Naive thymus-derived CD4-positive, alpha-beta T cell (primary cell): ENCODE data around the gene ZMYND8. TPM values are rescaled to one million over a fixed set of nuclear protein-coding genes. Genes with fewer than 3 reads are reported as not detected.
A peak's percentile ranks its signal among the peaks of the same experiment; 100 is the strongest.

Experiments used
- ATAC-seq: fragments of 150-1000 bp; cut with Tn5 transposase; 2 replicates; pipeline ENCODE4 v1.10.0; 2021; ENCODE audit warnings: mild to moderate bottlenecking, moderate library complexity
- CTCF ChIA-PET: fragments of 350-600 bp; sonication (Branson Sonifier 250); formaldehyde crosslinking; loops from one replicate; lab custom pipeline; 2021; ENCODE audit warnings: antibody characterized with exemption; lab: Charles Lee
- POLR2A ChIA-PET: fragments of 350-600 bp; sonication (Branson Sonifier 250); formaldehyde crosslinking; loops from one replicate; lab custom pipeline; 2021; ENCODE audit warnings: antibody characterized with exemption, inconsistent platforms; lab: Charles Lee
- DNase-seq, 9 donors: peaks; one replicate each; pipeline versions ENCODE4 v3.0.0 to v3.0.0-alpha.2; 2020 to 2022; ENCODE audit warnings: mixed read lengths in 1 of 9
- H3K27ac ChIP-seq: one replicate; pipeline ENCODE4 v1.7.0; 2013; ENCODE audit warnings: mild to moderate bottlenecking, low read depth, low read length, moderate library complexity
- H3K27me3 ChIP-seq, 2 donors: one replicate each; pipeline ENCODE4 v1.7.0; 2013; ENCODE audit warnings: low read length in 2 of 2, mild to moderate bottlenecking in 2 of 2, moderate library complexity in 2 of 2; ENCODE audit not compliant: control insufficient read depth in 2 of 2, insufficient read depth in 2 of 2
- H3K36me3 ChIP-seq, 3 experiments: 1 replicate in 2 of 3; 2 replicates in 1 of 3; pipeline ENCODE4 v1.7.0; 2013; ENCODE audit warnings: low read length in 3 of 3, mild to moderate bottlenecking in 3 of 3, moderate library complexity in 1 of 3; ENCODE audit not compliant: insufficient read depth in 3 of 3, control insufficient read depth in 2 of 3
- H3K4me1 ChIP-seq, 2 donors: one replicate each; pipeline ENCODE4 v1.7.0; 2013; ENCODE audit warnings: low read length in 2 of 2, mild to moderate bottlenecking in 2 of 2, moderate library complexity in 1 of 2; ENCODE audit not compliant: control insufficient read depth in 2 of 2, insufficient read depth in 2 of 2
- H3K4me3 ChIP-seq: 2 replicates; pipeline ENCODE4 v1.7.0; 2013; ENCODE audit warnings: mild to moderate bottlenecking, low read length
- H3K9me3 ChIP-seq, 3 experiments: 1 replicate in 2 of 3; 2 replicates in 1 of 3; pipeline ENCODE4 v1.7.0; 2013; ENCODE audit warnings: low read length in 3 of 3; ENCODE audit not compliant: control insufficient read depth in 2 of 3
- H3K27ac Mint-ChIP-seq, 9 donors: one replicate each; pipeline ENCODE4 v1.8.0; 2020 to 2022; ENCODE audit warnings: mixed read lengths in 9 of 9, mild to moderate bottlenecking in 8 of 9, moderate library complexity in 5 of 9, inconsistent platforms in 2 of 9
- H3K27me3 Mint-ChIP-seq, 5 donors: one replicate each; pipeline ENCODE4 v1.8.0; 2021 to 2022; ENCODE audit warnings: mixed read lengths in 5 of 5, mild to moderate bottlenecking in 1 of 5
- H3K36me3 Mint-ChIP-seq, 5 donors: one replicate each; pipeline ENCODE4 v1.8.0; 2020 to 2022; ENCODE audit warnings: mixed read lengths in 5 of 5, mild to moderate bottlenecking in 3 of 5, inconsistent platforms in 1 of 5
- H3K4me1 Mint-ChIP-seq, 7 donors: one replicate each; pipeline ENCODE4 v1.8.0; 2020 to 2022; ENCODE audit warnings: mixed read lengths in 7 of 7, mild to moderate bottlenecking in 3 of 7, inconsistent platforms in 1 of 7
- H3K4me3 Mint-ChIP-seq, 10 donors: one replicate each; pipeline ENCODE4 v1.8.0; 2020 to 2022; ENCODE audit warnings: mild to moderate bottlenecking in 10 of 10, mixed read lengths in 10 of 10, moderate library complexity in 6 of 10, inconsistent platforms in 2 of 10
- H3K9me3 Mint-ChIP-seq, 11 donors: one replicate each; pipeline ENCODE4 v1.8.0; 2020 to 2022; ENCODE audit warnings: mixed read lengths in 11 of 11, mild to moderate bottlenecking in 4 of 11, inconsistent platforms in 1 of 11, moderate library complexity in 1 of 11
- intact Hi-C, 2 donors: fragments of 100-400 bp; cut with micrococcal nuclease; formaldehyde crosslinking; loops; one replicate each; pipeline ENCODE4 v1.15.1; 2023
- polyA plus RNA-seq, 2 donors: library from polyadenylated mRNA; unstranded; fragments of 300-500 nt; fragmentation: Illumina TruSeq; gene quantifications; one replicate each; pipeline ENCODE4 v1.2.3, GENCODE V29; 2021
- total RNA-seq, 6 experiments: library from RNA in 5 of 6; stranded (reverse) in 5 of 6; gene quantifications; 1 replicate in 5 of 6; 2 replicates in 1 of 6; pipeline ENCODE4 v1.2.3 and lab custom pipeline; 2021 to 2026

The ZMYND8 gene
- total and polyA plus RNA-seq, 7 experiments from 2014 or later: 12.7 to 83.0 (median 63.7) TPM

- Mint-ChIP-seq H3K27me3 (no peaks in the 10 kb centered on the region), H3K27ac (peak overlapping the region in 5 of 9 donors; percentile 29 to 85 (median 69)), H3K9me3 (no peaks in the 10 kb centered on the region), H3K4me1 (peaks cover 35 to 81% (median 67%) of the 10 kb centered on the region in 7 donors), H3K4me3 (no peak overlapping the region), H3K36me3 (peaks cover 5 to 42% (median 36%) of the 10 kb centered on the region in 5 donors)
- intact Hi-C loops: no loop called here
- Histone ChIP-seq H3K4me1 (no peaks in the 10 kb centered on the region), H3K4me3 (no peak overlapping the region), H3K36me3 (peaks cover 0 to 24% (median 7%) of the 10 kb centered on the region in 3 experiments), H3K27ac (no peak overlapping the region), H3K27me3 (no peaks in the 10 kb centered on the region), H3K9me3 (no peaks in the 10 kb centered on the region)
- ATAC-seq (no peak), DNase-seq (no peak)
- POLR2A ChIA-PET: interaction anchor here (1.3 to 1.8 kb wide), 2 partner anchors 13 to 26 kb away, joined by 3 to 6 read pairs; partner anchors contain the start of gene ZMYND8
- CTCF ChIA-PET: interaction anchor here (1.1 kb wide), 1 partner anchor 57 kb away, joined by 4 read pairs; no protein-coding TSS in a partner anchor
Observed at GRCh38 chr20:47330071-47330470, 26.4 kb downstream of the ZMYND8 start.

- ChIA-PET CTCF (no interaction called here), POLR2A (interaction anchor here (1.0 to 1.1 kb wide), 2 partner anchors 10 to 26 kb away, joined by 3 to 4 read pairs; no protein-coding TSS in a partner anchor)
- Mint-ChIP-seq H3K4me3 (no peak overlapping the region), H3K36me3 (peaks cover 5 to 41% (median 34%) of the 10 kb centered on the region in 5 donors), H3K4me1 (peaks cover 34 to 79% (median 67%) of the 10 kb centered on the region in 7 donors), H3K9me3 (no peaks in the 10 kb centered on the region), H3K27ac (peak overlapping the region in 5 of 9 donors; percentile 29 to 89 (median 73)), H3K27me3 (no peaks in the 10 kb centered on the region)
- ATAC-seq: no peak
- no peak overlapping the region for H3K27ac ChIP-seq
- no peaks in the 10 kb centered on the region for H3K4me1 ChIP-seq
- H3K36me3 ChIP-seq: peaks cover 0 to 28% (median 7%) of the 10 kb centered on the region in 3 experiments
- intact Hi-C loops: no loop called here
- H3K4me3 ChIP-seq: no peak overlapping the region
- H3K27me3 ChIP-seq: no peaks in the 10 kb centered on the region
- DNase-seq: no peak
- no peaks in the 10 kb centered on the region for H3K9me3 ChIP-seq
Observed at GRCh38 chr20:47328129-47328528, 28.4 kb downstream of the ZMYND8 start.

- ChIA-PET POLR2A (interaction anchor here (1.1 kb wide), 1 partner anchor 10 kb away, joined by 3 read pairs; no protein-coding TSS in a partner anchor), CTCF (no interaction called here)
- H3K27ac ChIP-seq: no peak overlapping the region
- H3K4me3 ChIP-seq: no peak overlapping the region
- no peaks in the 10 kb centered on the region for H3K27me3 Mint-ChIP-seq
- H3K4me3 Mint-ChIP-seq: no peak overlapping the region
- no peaks in the 10 kb centered on the region for H3K9me3 ChIP-seq
- H3K27me3 ChIP-seq: no peaks in the 10 kb centered on the region
- H3K4me1 Mint-ChIP-seq: peaks cover 34 to 79% (median 67%) of the 10 kb centered on the region in 7 donors
- peaks cover 5 to 38% (median 30%) of the 10 kb centered on the region in 5 donors for H3K36me3 Mint-ChIP-seq
- peak overlapping the region in 5 of 9 donors; percentile 29 to 89 (median 73) for H3K27ac Mint-ChIP-seq
- DNase-seq: no peak
- ATAC-seq: no peak
- H3K36me3 ChIP-seq: peaks cover 0 to 25% (median 7%) of the 10 kb centered on the region in 3 experiments
- intact Hi-C loops: no loop called here
- no peaks in the 10 kb centered on the region for H3K4me1 ChIP-seq
- H3K9me3 Mint-ChIP-seq: no peaks in the 10 kb centered on the region
Observed at GRCh38 chr20:47327711-47328110, 28.8 kb downstream of the ZMYND8 start.

- Histone ChIP-seq H3K27ac (no peak overlapping the region), H3K36me3 (peaks cover 0 to 20% (median 7%) of the 10 kb centered on the region in 3 experiments), H3K9me3 (no peaks in the 10 kb centered on the region), H3K4me1 (peaks cover 0 to 3% of the 10 kb centered on the region in 2 donors), H3K27me3 (no peaks in the 10 kb centered on the region), H3K4me3 (no peak overlapping the region)
- POLR2A ChIA-PET: no interaction called here
- peak overlapping the region in 1 of 10 donors; percentile 51 for H3K4me3 Mint-ChIP-seq
- ATAC-seq: no peak
- peaks cover 5 to 33% (median 28%) of the 10 kb centered on the region in 5 donors for H3K36me3 Mint-ChIP-seq
- no peaks in the 10 kb centered on the region for H3K27me3 Mint-ChIP-seq
- H3K27ac Mint-ChIP-seq: peak overlapping the region in 7 of 9 donors; percentile 4 to 89 (median 39)
- H3K4me1 Mint-ChIP-seq: peaks cover 34 to 77% (median 65%) of the 10 kb centered on the region in 7 donors
- CTCF ChIA-PET: interaction anchor here (1.4 kb wide), 1 partner anchor 57 kb away, joined by 4 read pairs; no protein-coding TSS in a partner anchor
- no peaks in the 10 kb centered on the region for H3K9me3 Mint-ChIP-seq
- intact Hi-C loops: no loop called here
- no peak for DNase-seq
Observed at GRCh38 chr20:47326658-47327268, 29.7 kb downstream of the ZMYND8 start.

GRCh38 chr20:47325242-47325641 lies 31.3 kb downstream of the ZMYND8 start:
- ChIA-PET CTCF (no interaction called here), POLR2A (interaction anchor here (0.8 kb wide), 1 partner anchor 31 kb away, joined by 3 read pairs; no protein-coding TSS in a partner anchor)
- intact Hi-C loops: no loop called here
- no peak overlapping the region for H3K27ac ChIP-seq
- ATAC-seq: no peak
- H3K4me3 ChIP-seq: no peak overlapping the region
- H3K36me3 Mint-ChIP-seq: peaks cover 0 to 23% (median 14%) of the 10 kb centered on the region in 5 donors
- peaks cover 34 to 76% (median 63%) of the 10 kb centered on the region in 7 donors for H3K4me1 Mint-ChIP-seq
- no peaks in the 10 kb centered on the region for H3K9me3 ChIP-seq
- H3K27me3 ChIP-seq: no peaks in the 10 kb centered on the region
- H3K27me3 Mint-ChIP-seq: no peaks in the 10 kb centered on the region
- peaks cover 0 to 3% of the 10 kb centered on the region in 2 donors for H3K4me1 ChIP-seq
- no peaks in the 10 kb centered on the region for H3K9me3 Mint-ChIP-seq
- DNase-seq: no peak
- H3K27ac Mint-ChIP-seq: peak overlapping the region in 6 of 9 donors; percentile 12 to 89 (median 30)
- peaks cover 0 to 9% (median 0%) of the 10 kb centered on the region in 3 experiments for H3K36me3 ChIP-seq
- H3K4me3 Mint-ChIP-seq: no peak overlapping the region

- Histone ChIP-seq H3K27ac (no peak overlapping the region), H3K9me3 (no peaks in the 10 kb centered on the region), H3K36me3 (peaks cover 0 to 4% (median 0%) of the 10 kb centered on the region in 3 experiments), H3K27me3 (no peaks in the 10 kb centered on the region), H3K4me1 (peaks cover 15 to 30% of the 10 kb centered on the region in 2 donors), H3K4me3 (no peak overlapping the region)
- Mint-ChIP-seq H3K27me3 (no peaks in the 10 kb centered on the region), H3K4me3 (peak overlapping the region in 5 of 10 donors; percentile 2 to 43 (median 31)), H3K4me1 (peaks cover 40 to 86% (median 77%) of the 10 kb centered on the region in 7 donors), H3K9me3 (peaks cover 0 to 1% (median 0%) of the 10 kb centered on the region in 11 donors), H3K36me3 (peaks cover 0 to 13% (median 4%) of the 10 kb centered on the region in 5 donors), H3K27ac (peak overlapping the region in 8 of 9 donors; percentile 13 to 89 (median 84))
- intact Hi-C loops: no loop called here
- CTCF ChIA-PET: interaction anchor here (1.2 kb wide), 1 partner anchor 63 kb away, joined by 5 read pairs; no protein-coding TSS in a partner anchor
- no peak for ATAC-seq
- no peak for DNase-seq
- POLR2A ChIA-PET: interaction anchor here (0.7 kb wide), 1 partner anchor 26 kb away, joined by 3 read pairs; no protein-coding TSS in a partner anchor
Observed at GRCh38 chr20:47320990-47321805, 35.3 kb downstream of the ZMYND8 start.
